HEK293T (cell line): Measurements from ENCODE around the gene SPATA20.
A peak's percentile ranks its signal among the peaks of the same experiment; 100 is the strongest.

Source experiments
- ELF4 ChIP-seq: fragments of 450-650 bp; IDR thresholded peaks from 2 replicates; pipeline ENCODE4 v1.6.1; 2017; ENCODE audit warnings: antibody characterized with exemption
- FOXA1 ChIP-seq: fragments of 450-650 bp; IDR thresholded peaks from 2 replicates; pipeline ENCODE4 v1.6.1; 2016; ENCODE audit warnings: mild to moderate bottlenecking
- FOXK2 ChIP-seq: fragments of 450-650 bp; IDR thresholded peaks from 2 replicates; pipeline ENCODE4 v1.6.1; 2016; ENCODE audit warnings: mild to moderate bottlenecking
- SP1 ChIP-seq: fragments of 450-650 bp; IDR thresholded peaks from 2 replicates; pipeline ENCODE4 v1.6.1; 2017
- TF ChIP-seq, protein P1 (sequence below): fragments of 450-650 bp; IDR thresholded peaks from 2 replicates; pipeline ENCODE4 v1.6.1; 2016

GRCh38 chr17:50570528-50570927 lies 23.6 kb downstream of the SPATA20 start:
- TF ChIP-seq FOXA1 (no peak), SP1 (no peak), FOXK2 (no peak), ELF4 (no peak)
- TF ChIP-seq, protein P1, sequence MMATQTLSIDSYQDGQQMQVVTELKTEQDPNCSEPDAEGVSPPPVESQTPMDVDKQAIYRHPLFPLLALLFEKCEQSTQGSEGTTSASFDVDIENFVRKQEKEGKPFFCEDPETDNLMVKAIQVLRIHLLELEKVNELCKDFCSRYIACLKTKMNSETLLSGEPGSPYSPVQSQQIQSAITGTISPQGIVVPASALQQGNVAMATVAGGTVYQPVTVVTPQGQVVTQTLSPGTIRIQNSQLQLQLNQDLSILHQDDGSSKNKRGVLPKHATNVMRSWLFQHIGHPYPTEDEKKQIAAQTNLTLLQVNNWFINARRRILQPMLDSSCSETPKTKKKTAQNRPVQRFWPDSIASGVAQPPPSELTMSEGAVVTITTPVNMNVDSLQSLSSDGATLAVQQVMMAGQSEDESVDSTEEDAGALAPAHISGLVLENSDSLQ: peak; percentile 39
